SK-N-SH (cell line): Measurements from ENCODE around the gene PRSS3. TPM values are rescaled to one million over a fixed set of nuclear protein-coding genes. Genes with fewer than 3 reads are reported as not detected.

ENCODE experiments used
- CTCF ChIA-PET: fragments of 300-600, 350-600 bp; formaldehyde crosslinking; extraction: SDS; loops from one replicate; lab custom pipeline; 2021; lab: Yijun Ruan, JAX
- POLR2A ChIA-PET: fragments of 350-600 bp; sonication (Branson Sonifier 250); formaldehyde crosslinking; extraction: SDS; loops from one replicate; lab custom pipeline; 2020; ENCODE audit warnings: antibody characterized with exemption, inconsistent platforms; lab: Yijun Ruan, JAX
- DNase-seq: peaks from one replicate; pipeline ENCODE4 v3.0.0; 2012
- H2AFZ ChIP-seq: fragments of 200-600 bp; sonication (generic); 2 replicates; pipeline ENCODE4 v1.8.1; 2016; ENCODE audit warnings: antibody characterized with exemption, mild to moderate bottlenecking, low read depth
- H3F3A ChIP-seq: fragments of 200-600 bp; sonication (generic); replicated peaks from 2 replicates; pipeline ENCODE3; 2016; ENCODE audit warnings: antibody characterized with exemption, mild to moderate bottlenecking; ENCODE audit not compliant: insufficient read depth
- H3K27ac ChIP-seq, 2 experiments: fragments of 200-500 bp in 1 of 2; fragments of 200-600 bp in 1 of 2; sonication (Bioruptor generic) in 1 of 2; sonication (generic), shearing (Covaris generic) in 1 of 2; 2 replicates each; pipeline versions ENCODE4 v1.5.1 to v1.6.1; 2014 to 2016; ENCODE audit warnings: low read depth in 2 of 2, inconsistent platforms in 1 of 2, low read length in 1 of 2, mild to moderate bottlenecking in 1 of 2, mixed read lengths in 1 of 2
- H3K27me3 ChIP-seq: fragments of 200-600 bp; sonication (generic), shearing (Covaris generic); 2 replicates; pipeline ENCODE4 v1.6.1; 2016; ENCODE audit warnings: mixed run types; ENCODE audit not compliant: insufficient read depth
- H3K36me3 ChIP-seq, 2 experiments: fragments of 200-500 bp in 1 of 2; fragments of 200-600 bp in 1 of 2; sonication (Bioruptor generic) in 1 of 2; sonication (generic) in 1 of 2; replicated peaks in 1 of 2; 2 replicates each; pipeline versions ENCODE3 to v1.5.1; 2014 to 2016; ENCODE audit warnings: low read length in 1 of 2, mild to moderate bottlenecking in 1 of 2; ENCODE audit not compliant: insufficient read depth in 2 of 2, control insufficient read depth in 1 of 2
- H3K4me1 ChIP-seq, 2 experiments: fragments of 200-500 bp in 1 of 2; fragments of 200-600 bp in 1 of 2; sonication (Bioruptor generic) in 1 of 2; sonication (generic), shearing (Covaris generic) in 1 of 2; 2 replicates each; pipeline versions ENCODE4 v1.5.1 to v1.6.1; 2014 to 2016; ENCODE audit warnings: low read depth in 1 of 2, low read length in 1 of 2, mixed run types in 1 of 2; ENCODE audit not compliant: insufficient read depth in 2 of 2, control insufficient read depth in 1 of 2
- H3K4me2 ChIP-seq: fragments of 200-600 bp; sonication (generic), shearing (Covaris generic); 2 replicates; pipeline ENCODE4 v1.6.1; 2017; ENCODE audit warnings: mixed run types
- H3K4me3 ChIP-seq, 2 experiments: fragments of 200-500 bp in 1 of 2; fragments of 200-600 bp in 1 of 2; sonication (Bioruptor generic) in 1 of 2; sonication (generic), shearing (Covaris generic) in 1 of 2; 2 replicates each; pipeline versions ENCODE4 v1.5.1 to v1.8.1; 2014 to 2016; ENCODE audit warnings: low read depth in 2 of 2, inconsistent platforms in 1 of 2, low read length in 1 of 2, mild to moderate bottlenecking in 1 of 2, mixed read lengths in 1 of 2, moderate library complexity in 1 of 2
- H3K79me2 ChIP-seq: fragments of 200-600 bp; sonication (generic); 2 replicates; pipeline ENCODE4 v1.8.1; 2017; ENCODE audit warnings: mild to moderate bottlenecking; ENCODE audit not compliant: insufficient read depth
- H3K9ac ChIP-seq: fragments of 200-600 bp; sonication (generic); 2 replicates; pipeline ENCODE4 v1.6.1; 2017; ENCODE audit warnings: mixed run types
- H3K9me2 ChIP-seq: fragments of 200-600 bp; sonication (generic); 2 replicates; pipeline ENCODE4 v1.6.1; 2017; ENCODE audit warnings: mixed run types
- H3K9me3 ChIP-seq: fragments of 200-600 bp; sonication (generic); 2 replicates; pipeline ENCODE4 v1.6.1; 2017; ENCODE audit warnings: mixed run types, mild to moderate bottlenecking, moderate library complexity
- H4K20me1 ChIP-seq: fragments of 200-600 bp; sonication (generic); 2 replicates; pipeline ENCODE4 v1.6.1; 2017; ENCODE audit warnings: mild to moderate bottlenecking, mixed run types; ENCODE audit not compliant: insufficient read depth
- CTCF ChIP-seq: fragments of 200-600 bp; sonication (generic); IDR thresholded peaks from 2 replicates; pipeline ENCODE4 v1.6.1; 2017; ENCODE audit warnings: antibody characterized with exemption, mild to moderate bottlenecking, moderate library complexity
- ELF1 ChIP-seq: IDR thresholded peaks from 2 replicates; pipeline ENCODE4 v1.4.0; 2012
- EP300 ChIP-seq, 2 experiments: IDR thresholded peaks; 2 replicates each; pipeline versions ENCODE4 v1.4.0 to v1.6.1; 2012; ENCODE audit warnings: borderline replicate concordance in 1 of 2, low read depth in 1 of 2, low read length in 1 of 2
- EZH2phosphoT487 ChIP-seq: fragments of 200-600 bp; sonication (generic); IDR thresholded peaks from 2 replicates; pipeline ENCODE4 v1.6.1; 2017; ENCODE audit warnings: low read depth, mixed run types, mild to moderate bottlenecking, antibody characterized with exemption, moderate library complexity, borderline replicate concordance
- FOXM1 ChIP-seq: IDR thresholded peaks from 2 replicates; pipeline ENCODE4 v1.4.0; 2012; ENCODE audit warnings: low read depth, mild to moderate bottlenecking
- GABPA ChIP-seq: IDR thresholded peaks from 2 replicates; pipeline ENCODE4 v1.4.0; 2012; ENCODE audit warnings: low read depth, mild to moderate bottlenecking
- JUND ChIP-seq: IDR thresholded peaks from 2 replicates; pipeline ENCODE4 v1.4.0; 2012
- MAX ChIP-seq: IDR thresholded peaks from 2 replicates; pipeline ENCODE4 v1.4.0; 2012; ENCODE audit warnings: low read depth
- NFIC ChIP-seq: IDR thresholded peaks from 2 replicates; pipeline ENCODE4 v1.4.0; 2012; ENCODE audit warnings: borderline replicate concordance
- NRF1 ChIP-seq: IDR thresholded peaks from 2 replicates; pipeline ENCODE4 v1.6.1; 2012; ENCODE audit warnings: low read depth, mild to moderate bottlenecking, low read length
- PBX3 ChIP-seq: IDR thresholded peaks from 2 replicates; pipeline ENCODE4; 2012
- POLR2AphosphoS5 ChIP-seq: IDR thresholded peaks from 2 replicates; pipeline ENCODE4 v1.6.1; 2012; ENCODE audit warnings: low read depth, low read length
- RAD21 ChIP-seq: IDR thresholded peaks from 2 replicates; pipeline ENCODE4 v1.6.1; 2012; ENCODE audit warnings: mild to moderate bottlenecking, low read length
- RCOR1 ChIP-seq: fragments of 150-350 bp; IDR thresholded peaks from 2 replicates; pipeline ENCODE4 v1.6.1; 2017; ENCODE audit warnings: antibody characterized with exemption, low read length
- RXRA ChIP-seq: IDR thresholded peaks from 2 replicates; pipeline ENCODE4 v1.4.0; 2012; ENCODE audit warnings: low read depth, mild to moderate bottlenecking, borderline replicate concordance
- SMC3 ChIP-seq: IDR thresholded peaks from 2 replicates; pipeline ENCODE4 v1.6.1; 2012; ENCODE audit warnings: low read depth, low read length, improper control_type of control experiment
- TAF1 ChIP-seq: IDR thresholded peaks from 2 replicates; pipeline ENCODE4 v1.6.1; 2012; ENCODE audit warnings: low read depth, mild to moderate bottlenecking, low read length, moderate library complexity, borderline replicate concordance
- TCF12 ChIP-seq: IDR thresholded peaks from 2 replicates; pipeline ENCODE4 v1.4.0; 2012
- WGBS: methylation state at CpG from one replicate; pipeline ENCODE4 v1.1.6; 2017; ENCODE audit warnings: low lambda C conversion rate; 5-methylcytosine and 5-hydroxymethylcytosine counted together
- polyA plus RNA-seq, 3 experiments: library from polyadenylated mRNA; depleted of rRNA; stranded (reverse); fragments of >200 nt; gene quantifications; 2 replicates each; pipeline ENCODE4 v1.2.3, GENCODE V29; 2012
- TF ChIP-seq, protein P1 (sequence below): IDR thresholded peaks from 2 replicates; pipeline ENCODE4 v1.4.0; 2012; ENCODE audit warnings: low read depth, borderline replicate concordance
- TF ChIP-seq, protein P2 (sequence below): IDR thresholded peaks from 2 replicates; pipeline ENCODE4 v1.6.1; 2012; ENCODE audit warnings: mild to moderate bottlenecking, low read depth, low read length, moderate library complexity
- TF ChIP-seq, protein P3 (sequence below): fragments of 150-350 bp; IDR thresholded peaks from 2 replicates; pipeline ENCODE4 v1.6.1; 2017; ENCODE audit warnings: antibody characterized with exemption, low read length, low read depth, borderline replicate concordance

The PRSS3 gene
- polyA plus RNA-seq, 1 of the 3 experiments (the other 2 are of a cell fraction): 4.7 TPM

DNA sequence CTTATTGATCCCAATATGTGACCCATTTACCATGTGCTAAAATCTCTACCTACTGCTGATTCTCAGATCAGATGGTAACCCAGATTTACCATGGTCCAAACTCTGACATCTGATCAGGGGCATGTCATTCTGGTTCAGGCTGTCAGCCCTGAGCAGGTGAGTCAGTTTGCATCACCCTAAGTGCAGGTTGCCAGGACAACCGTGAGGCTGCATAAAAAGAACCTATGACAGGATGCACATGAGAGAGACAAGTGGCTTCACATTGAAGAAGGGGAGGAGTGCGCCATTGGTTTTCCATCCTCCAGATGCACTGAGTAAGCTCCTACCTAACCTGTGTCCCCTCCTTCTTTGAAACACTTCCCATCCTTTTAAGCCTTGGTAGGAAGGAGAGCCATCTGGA lies 801 bp upstream of the PRSS3 start:
- Histone ChIP-seq H3K36me3 (peaks cover 0 to 3% of the 10 kb centered on the region in 2 experiments), H3K79me2 (no peaks in the 10 kb centered on the region), H3K27me3 (no peaks in the 10 kb centered on the region), H3K4me2 (no peak overlapping the region), H3K9ac (no peak overlapping the region), H3K4me1 (no peaks in the 10 kb centered on the region; a peak in 2 of 4 replicates), H3F3A (no peaks in the 10 kb centered on the region), H3K4me3 (no peak overlapping the region), H2AFZ (no peak overlapping the region), H3K9me3 (no peaks in the 10 kb centered on the region), H4K20me1 (no peaks in the 10 kb centered on the region), H3K9me2 (no peaks in the 10 kb centered on the region), H3K27ac (no peak overlapping the region)
- ChIA-PET POLR2A (no interaction called here), CTCF (interaction anchor here (0.9 to 1.2 kb wide), 4 partner anchors 16 to 73 kb away, joined by 3 to 9 read pairs (median 5); no protein-coding TSS in a partner anchor)
- no peak for TF ChIP-seq SMC3
- TF ChIP-seq EZH2phosphoT487: no peak
- TF ChIP-seq, protein P1, sequence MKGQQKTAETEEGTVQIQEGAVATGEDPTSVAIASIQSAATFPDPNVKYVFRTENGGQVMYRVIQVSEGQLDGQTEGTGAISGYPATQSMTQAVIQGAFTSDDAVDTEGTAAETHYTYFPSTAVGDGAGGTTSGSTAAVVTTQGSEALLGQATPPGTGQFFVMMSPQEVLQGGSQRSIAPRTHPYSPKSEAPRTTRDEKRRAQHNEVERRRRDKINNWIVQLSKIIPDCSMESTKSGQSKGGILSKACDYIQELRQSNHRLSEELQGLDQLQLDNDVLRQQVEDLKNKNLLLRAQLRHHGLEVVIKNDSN: no peak
- TF ChIP-seq FOXM1: no peak
- TF ChIP-seq GABPA: no peak
- TF ChIP-seq TCF12: no peak
- TF ChIP-seq TAF1: no peak
- TF ChIP-seq MAX: no peak
- no peak for TF ChIP-seq EP300 (IDR thresholded peaks at IDR 0.05; ENCODE audit: borderline replicate concordance in 1 of 2, low read depth in 1 of 2, low read length in 1 of 2)
- no peak for TF ChIP-seq POLR2AphosphoS5
- TF ChIP-seq RAD21: no peak
- no peak for TF ChIP-seq JUND
- no peak for TF ChIP-seq NFIC
- no peak for TF ChIP-seq RXRA
- TF ChIP-seq NRF1: no peak
- TF ChIP-seq RCOR1: no peak
- TF ChIP-seq ELF1: no peak
- no peak for TF ChIP-seq CTCF
- 56% methylated on average over 1 of the region's 2 CpGs for WGBS
- no peak for DNase-seq

GRCh38 chr9:33795819-33796218 lies 458 bp downstream of the PRSS3 start:
- ChIA-PET CTCF (interaction anchor here (1.1 to 1.2 kb wide), 2 partner anchors 17 to 18 kb away, joined by 4 to 9 read pairs; no protein-coding TSS in a partner anchor), POLR2A (no interaction called here)
- DNase-seq: no peak
- H3K9ac ChIP-seq: no peak overlapping the region
- WGBS: 64% methylated on average over 4 of the region's 4 CpGs
- peaks cover 0 to 10% of the 10 kb centered on the region in 2 experiments; a peak in 2 of 4 replicates for H3K4me1 ChIP-seq
- peaks cover 0 to 3% of the 10 kb centered on the region in 2 experiments for H3K36me3 ChIP-seq
- no peaks in the 10 kb centered on the region for H3F3A ChIP-seq
- no peak overlapping the region for H3K4me2 ChIP-seq
- TF ChIP-seq, protein P2, sequence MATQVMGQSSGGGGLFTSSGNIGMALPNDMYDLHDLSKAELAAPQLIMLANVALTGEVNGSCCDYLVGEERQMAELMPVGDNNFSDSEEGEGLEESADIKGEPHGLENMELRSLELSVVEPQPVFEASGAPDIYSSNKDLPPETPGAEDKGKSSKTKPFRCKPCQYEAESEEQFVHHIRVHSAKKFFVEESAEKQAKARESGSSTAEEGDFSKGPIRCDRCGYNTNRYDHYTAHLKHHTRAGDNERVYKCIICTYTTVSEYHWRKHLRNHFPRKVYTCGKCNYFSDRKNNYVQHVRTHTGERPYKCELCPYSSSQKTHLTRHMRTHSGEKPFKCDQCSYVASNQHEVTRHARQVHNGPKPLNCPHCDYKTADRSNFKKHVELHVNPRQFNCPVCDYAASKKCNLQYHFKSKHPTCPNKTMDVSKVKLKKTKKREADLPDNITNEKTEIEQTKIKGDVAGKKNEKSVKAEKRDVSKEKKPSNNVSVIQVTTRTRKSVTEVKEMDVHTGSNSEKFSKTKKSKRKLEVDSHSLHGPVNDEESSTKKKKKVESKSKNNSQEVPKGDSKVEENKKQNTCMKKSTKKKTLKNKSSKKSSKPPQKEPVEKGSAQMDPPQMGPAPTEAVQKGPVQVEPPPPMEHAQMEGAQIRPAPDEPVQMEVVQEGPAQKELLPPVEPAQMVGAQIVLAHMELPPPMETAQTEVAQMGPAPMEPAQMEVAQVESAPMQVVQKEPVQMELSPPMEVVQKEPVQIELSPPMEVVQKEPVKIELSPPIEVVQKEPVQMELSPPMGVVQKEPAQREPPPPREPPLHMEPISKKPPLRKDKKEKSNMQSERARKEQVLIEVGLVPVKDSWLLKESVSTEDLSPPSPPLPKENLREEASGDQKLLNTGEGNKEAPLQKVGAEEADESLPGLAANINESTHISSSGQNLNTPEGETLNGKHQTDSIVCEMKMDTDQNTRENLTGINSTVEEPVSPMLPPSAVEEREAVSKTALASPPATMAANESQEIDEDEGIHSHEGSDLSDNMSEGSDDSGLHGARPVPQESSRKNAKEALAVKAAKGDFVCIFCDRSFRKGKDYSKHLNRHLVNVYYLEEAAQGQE: no peak
- no peak for TF ChIP-seq PBX3
- no peak for TF ChIP-seq EZH2phosphoT487
- TF ChIP-seq, protein P3, sequence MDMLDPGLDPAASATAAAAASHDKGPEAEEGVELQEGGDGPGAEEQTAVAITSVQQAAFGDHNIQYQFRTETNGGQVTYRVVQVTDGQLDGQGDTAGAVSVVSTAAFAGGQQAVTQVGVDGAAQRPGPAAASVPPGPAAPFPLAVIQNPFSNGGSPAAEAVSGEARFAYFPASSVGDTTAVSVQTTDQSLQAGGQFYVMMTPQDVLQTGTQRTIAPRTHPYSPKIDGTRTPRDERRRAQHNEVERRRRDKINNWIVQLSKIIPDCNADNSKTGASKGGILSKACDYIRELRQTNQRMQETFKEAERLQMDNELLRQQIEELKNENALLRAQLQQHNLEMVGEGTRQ: no peak
- H3K9me3 ChIP-seq: no peaks in the 10 kb centered on the region
- no peak overlapping the region for H2AFZ ChIP-seq
- no peak overlapping the region for H3K27ac ChIP-seq
- no peaks in the 10 kb centered on the region for H4K20me1 ChIP-seq
- H3K9me2 ChIP-seq: no peaks in the 10 kb centered on the region
- H3K27me3 ChIP-seq: no peaks in the 10 kb centered on the region
- no peak overlapping the region for H3K4me3 ChIP-seq
- no peaks in the 10 kb centered on the region for H3K79me2 ChIP-seq
